H1 (cell line): ENCODE results near the gene LBH. TPM values are rescaled to one million over a fixed set of nuclear protein-coding genes. Genes with fewer than 3 reads are reported as not detected.

Experiments used
- CBX5 ChIP-seq: fragments of 300-800, 300-1000 bp; sonication (generic); IDR thresholded peaks from 2 replicates; pipeline ENCODE4 v1.7.1; 2016; ENCODE audit warnings: antibody characterized with exemption, low read length, low read depth
- CREB1 ChIP-seq: IDR thresholded peaks from 2 replicates; pipeline ENCODE4 v1.6.1; 2012; ENCODE audit warnings: inconsistent platforms
- EGR1 ChIP-seq: IDR thresholded peaks from 2 replicates; pipeline ENCODE4 v1.6.1; 2011; ENCODE audit warnings: low read depth, low read length, borderline replicate concordance
- EZH2 ChIP-seq: fragments of 200-600 bp; sonication (generic); IDR thresholded peaks from 2 replicates; pipeline ENCODE4 v1.7.1; 2012; ENCODE audit warnings: low read depth, mild to moderate bottlenecking, moderate library complexity, low read length, inconsistent platforms; ENCODE audit not compliant: severe bottlenecking
- JUN ChIP-seq: IDR thresholded peaks from 2 replicates; pipeline ENCODE4 v1.6.1; 2011; ENCODE audit warnings: low read depth, mild to moderate bottlenecking, improper control_type of control experiment, low read length
- RBBP5 ChIP-seq: IDR thresholded peaks from 2 replicates; pipeline ENCODE4 v1.7.1; 2012; ENCODE audit warnings: low read depth, mild to moderate bottlenecking, inconsistent platforms, low read length, moderate library complexity, borderline replicate concordance
- RXRA ChIP-seq: IDR thresholded peaks from 2 replicates; pipeline ENCODE4 v1.6.1; 2011; ENCODE audit warnings: low read depth, mild to moderate bottlenecking, low read length, moderate library complexity; ENCODE audit not compliant: insufficient read depth
- SP1 ChIP-seq: IDR thresholded peaks from 2 replicates; pipeline ENCODE4 v1.6.1; 2011; ENCODE audit warnings: low read depth, low read length
- polyA plus RNA-seq, 7 experiments: library from polyadenylated mRNA; depleted of rRNA in 3 of 7; stranded (reverse) in 5 of 7; unstranded in 2 of 7; fragments of >200 nt in 5 of 7; fragments of 200-250 nt in 2 of 7; gene quantifications; 1 replicate in 5 of 7; 2 replicates in 1 of 7; 4 replicates in 1 of 7; pipeline versions ENCODE4 v1.2.1 to v1.2.3, GENCODE V29; 2011 to 2013; ENCODE audit warnings: missing spikeins in 2 of 7, mixed read lengths in 2 of 7
- total RNA-seq: library from RNA; stranded (reverse); fragmentation: NEBNext Ultra II Directional; extraction: Animal tissue kit (Norgen Biotek cat#: 25700); gene quantifications from 2 replicates; pipeline ENCODE4 v1.2.1, GENCODE V29; 2021
- TF ChIP-seq, protein P1 (sequence below): IDR thresholded peaks from 2 replicates; pipeline ENCODE4 v1.6.1; 2012; ENCODE audit warnings: low read length, inconsistent platforms

Gene LBH
- total and polyA plus RNA-seq, 2 of the 8 experiments (the other 6 are each of a cell fraction or from before 2014, with no cell fraction given): 25.7 to 34.5 TPM

DNA sequence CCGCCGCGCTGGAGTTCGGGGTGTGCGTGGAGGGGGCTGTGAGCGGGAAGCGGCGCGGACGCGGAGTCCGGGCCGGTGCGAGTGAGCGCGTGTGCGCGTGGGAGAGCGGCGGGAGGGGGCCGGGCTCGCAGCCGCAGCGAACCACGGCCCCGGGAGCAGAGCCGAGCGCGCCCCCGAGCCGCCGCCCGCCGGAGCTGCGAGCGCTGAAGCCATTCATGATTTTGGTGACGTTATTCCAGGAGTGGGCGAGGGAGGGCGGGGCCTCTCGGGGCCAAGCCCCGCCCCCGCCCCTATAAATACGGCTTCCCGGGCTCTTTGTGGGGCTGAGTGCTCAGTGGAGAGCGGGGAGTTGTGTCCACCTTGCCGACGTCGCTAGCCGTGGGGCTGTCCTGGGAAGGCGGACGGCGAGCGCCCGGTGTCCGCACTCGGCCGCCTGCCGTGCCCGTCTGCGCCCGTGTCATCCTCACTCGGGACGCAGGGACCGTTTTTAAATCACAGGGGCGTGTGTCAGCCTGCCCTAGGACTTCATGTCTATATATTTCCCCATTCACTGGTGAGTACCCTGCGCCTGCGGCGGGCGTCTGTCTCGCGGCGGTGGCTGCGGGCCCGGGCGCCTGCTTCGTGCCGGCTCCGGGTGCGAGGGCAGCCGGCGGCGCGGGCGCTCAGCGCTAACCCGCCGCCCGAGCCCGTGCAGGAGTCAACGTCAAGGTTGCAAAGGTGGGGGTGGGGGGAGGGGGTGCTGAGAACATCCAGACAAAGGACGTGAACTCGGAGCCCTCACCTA is at the start of gene LBH (continued):
- TF ChIP-seq, protein P1, sequence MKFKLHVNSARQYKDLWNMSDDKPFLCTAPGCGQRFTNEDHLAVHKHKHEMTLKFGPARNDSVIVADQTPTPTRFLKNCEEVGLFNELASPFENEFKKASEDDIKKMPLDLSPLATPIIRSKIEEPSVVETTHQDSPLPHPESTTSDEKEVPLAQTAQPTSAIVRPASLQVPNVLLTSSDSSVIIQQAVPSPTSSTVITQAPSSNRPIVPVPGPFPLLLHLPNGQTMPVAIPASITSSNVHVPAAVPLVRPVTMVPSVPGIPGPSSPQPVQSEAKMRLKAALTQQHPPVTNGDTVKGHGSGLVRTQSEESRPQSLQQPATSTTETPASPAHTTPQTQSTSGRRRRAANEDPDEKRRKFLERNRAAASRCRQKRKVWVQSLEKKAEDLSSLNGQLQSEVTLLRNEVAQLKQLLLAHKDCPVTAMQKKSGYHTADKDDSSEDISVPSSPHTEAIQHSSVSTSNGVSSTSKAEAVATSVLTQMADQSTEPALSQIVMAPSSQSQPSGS: 0 out of 2 replicates have a peak, but pooled peaks have one; percentile 10
- TF ChIP-seq SP1: no peak
- TF ChIP-seq RXRA: no peak
- TF ChIP-seq JUN: no peak
- TF ChIP-seq RBBP5: peak; percentile 41; the same call in 1 of the 2 replicates
- TF ChIP-seq CBX5: no peak
- no peak for TF ChIP-seq CREB1
- TF ChIP-seq EGR1: peak; percentile 40; the same call in 1 of the 2 replicates
- TF ChIP-seq EZH2: peak; percentile 8
